HepG2 (cell line): ENCODE measurements around the gene SLC6A12. TPM values are rescaled to one million over a fixed set of nuclear protein-coding genes. Genes with fewer than 3 reads are reported as not detected.
"Not testable (repeated sequence)": the region's sequence is repeated elsewhere in the genome, so short reads cannot be mapped to it uniquely, and the experiment has no call there.

Experiments used
- ATAC-seq: fragments of 200-7000 bp; cut with Tn5 transposase; 3 replicates; pipeline ENCODE4 v1.9.1; 2020; ENCODE audit warnings: mild to moderate bottlenecking, moderate library complexity
- BruUV-seq: library from RNA; stranded (reverse); fragments of 400-500 nt; replicated peaks from 2 replicates; lab custom pipeline; 2021; lab: Mats Ljungman, UMichigan
- CTCF ChIA-PET: fragments of 300-600 bp; formaldehyde crosslinking; extraction: SDS; loops from one replicate; lab custom pipeline; 2021; ENCODE audit warnings: low total read pairs, inconsistent platforms, low intra/inter-chr PET ratio; lab: Yijun Ruan, JAX
- POLR2A ChIA-PET: fragments of 350-600 bp; sonication (Branson Sonifier 250); formaldehyde crosslinking; loops from one replicate; lab custom pipeline; 2020; ENCODE audit warnings: antibody characterized with exemption, inconsistent platforms; lab: Yijun Ruan, JAX
- DNase-seq: peaks from one replicate; pipeline ENCODE4 v3.0.0-alpha.2; 2015; ENCODE audit warnings: low spot score
- FAIRE-seq: peaks from 3 replicates; lab custom pipeline; 2011; peaks lifted over from hg19 to GRCh38; lab: Jason Lieb, UNC
- H2AFZ ChIP-seq: one replicate; pipeline ENCODE4 v1.6.1; 2011; ENCODE audit warnings: low read length, inconsistent platforms
- H3K27ac ChIP-seq: fragments of 300-600 bp; 3 replicates; pipeline ENCODE4 v1.8.0; 2011; ENCODE audit warnings: mixed run types, mild to moderate bottlenecking, mixed read lengths, low read length, inconsistent platforms; ENCODE audit not compliant: insufficient read depth; ENCODE audit errors: extremely low read length
- H3K27me3 ChIP-seq, 2 experiments: fragments of 200-600 bp in 1 of 2; 2 replicates in 1 of 2; 3 replicates in 1 of 2; pipeline versions ENCODE4 v1.6.0 to v1.8.0; 2011; ENCODE audit warnings: low read length in 2 of 2, mild to moderate bottlenecking in 2 of 2, moderate library complexity in 2 of 2, inconsistent platforms in 1 of 2; ENCODE audit not compliant: insufficient read depth in 2 of 2, control insufficient read depth in 1 of 2
- H3K36me3 ChIP-seq, 2 experiments: fragments of 200-600 bp in 1 of 2; replicated peaks in 1 of 2; 2 replicates in 1 of 2; 3 replicates in 1 of 2; pipeline versions ENCODE4 v1.5.1 to v1.8.0; 2011; ENCODE audit warnings: low read length in 2 of 2, inconsistent platforms in 1 of 2; ENCODE audit not compliant: insufficient read depth in 2 of 2, control insufficient read depth in 1 of 2
- H3K4me1 ChIP-seq: 2 replicates; pipeline ENCODE4 v1.5.1; 2012; ENCODE audit warnings: low read length, inconsistent platforms; ENCODE audit not compliant: insufficient read depth
- H3K4me2 ChIP-seq: 2 replicates; pipeline ENCODE4 v1.6.0; 2011; ENCODE audit warnings: low read depth, low read length, inconsistent platforms
- H3K4me3 ChIP-seq, 3 experiments: fragments of 200-600 bp in 1 of 3; sonication (generic), shearing (Covaris generic) in 1 of 3; replicated peaks in 1 of 3; 2 replicates each; pipeline ENCODE4 v1.5.1; 2011 to 2016; ENCODE audit warnings: low read length in 3 of 3, inconsistent platforms in 2 of 3, low read depth in 2 of 3, mild to moderate bottlenecking in 2 of 3, control low read depth in 1 of 3, mixed read lengths in 1 of 3; ENCODE audit not compliant: insufficient read depth in 1 of 3
- H3K79me2 ChIP-seq: one replicate; pipeline ENCODE4 v1.6.1; 2011; ENCODE audit warnings: low read length, inconsistent platforms; ENCODE audit not compliant: insufficient read depth
- H3K9ac ChIP-seq: 2 replicates; pipeline ENCODE4 v1.6.0; 2011; ENCODE audit warnings: mild to moderate bottlenecking, low read depth, low read length, inconsistent platforms; ENCODE audit not compliant: insufficient read depth
- H3K9me3 ChIP-seq: 2 replicates; pipeline ENCODE4 v1.5.1; 2012; ENCODE audit warnings: mild to moderate bottlenecking, low read length
- H4K20me1 ChIP-seq: 2 replicates; pipeline ENCODE4 v1.6.0; 2011; ENCODE audit warnings: inconsistent platforms, mild to moderate bottlenecking, low read length, moderate library complexity; ENCODE audit not compliant: insufficient read depth
- MED8 ChIP-seq: sonication (generic); formaldehyde crosslinking; IDR thresholded peaks from 2 replicates; pipeline ENCODE4 v1.8.1; 2023; ENCODE audit warnings: mild to moderate bottlenecking, missing genetic modification reagents; ENCODE audit not compliant: insufficient replicate concordance
- ZBTB39 ChIP-seq: sonication (generic); formaldehyde crosslinking; IDR thresholded peaks from 2 replicates; pipeline ENCODE4 v1.5.0; 2020; ENCODE audit warnings: missing genetic modification reagents
- ZNF776 ChIP-seq: sonication (generic); formaldehyde crosslinking; IDR thresholded peaks from 2 replicates; pipeline ENCODE4 v1.4.0; 2020; ENCODE audit warnings: mild to moderate bottlenecking, missing genetic modification reagents
- WGBS: methylation state at CpG from one replicate; pipeline ENCODE4 v1.1.6; 2017; ENCODE audit warnings: low lambda C conversion rate; 5-methylcytosine and 5-hydroxymethylcytosine counted together
- in situ Hi-C: cut with HindIII; loops from 2 replicates; pipeline ENCODE4 v1.10.0; 2017; ENCODE audit warnings: low pct_unique_long_range_greater_than_20kb; ENCODE audit not compliant: extremely low pct_ligation_motif_present
- intact Hi-C: fragments of 100-400 bp; cut with micrococcal nuclease; formaldehyde crosslinking; loops from one replicate; pipeline ENCODE4 v1.10.0; 2022; ENCODE audit not compliant: unreplicated experiment
- polyA plus RNA-seq, 8 experiments: library from polyadenylated mRNA; depleted of rRNA in 3 of 8; stranded (reverse) in 7 of 8; unstranded in 1 of 8; fragments of >200 nt; fragmentation: Illumina TruSeq in 4 of 8; extraction: Trizol in 4 of 8; gene quantifications; 2 replicates each; pipeline versions ENCODE4 v1.2.1 to v1.2.3, GENCODE V29; 2011 to 2016; ENCODE audit warnings: low read depth in 4 of 8, missing spikeins in 1 of 8, mixed read lengths in 1 of 8; ENCODE audit not compliant: insufficient read depth in 1 of 8
- total RNA-seq, 5 experiments: library from RNA; depleted of rRNA; stranded (reverse); fragments of >200 nt; fragmentation: Illumina TruSeq; extraction: Trizol; gene quantifications; 2 replicates each; pipeline ENCODE4 v1.2.3, GENCODE V29; 2016; ENCODE audit warnings: low read depth in 1 of 5

Gene SLC6A12
- total and polyA plus RNA-seq, 2 of the 13 experiments (the other 11 are each of a cell fraction or from before 2014, with no cell fraction given) = 3.7 to 18.8 TPM

GRCh38 chr12:187986-188909 lies 25.7 kb downstream of the SLC6A12 start:
- BruUV-seq, in situ Hi-C loops, H4K20me1 ChIP-seq, H3K4me1 ChIP-seq, DNase-seq, H3K27ac ChIP-seq, H3K79me2 ChIP-seq, H3K9me3 ChIP-seq, H3K36me3 ChIP-seq, FAIRE-seq, intact Hi-C loops, H3K9ac ChIP-seq, H2AFZ ChIP-seq: not testable (repeated sequence)
- POLR2A ChIA-PET = interaction anchor here (0.6 to 1.0 kb wide), 5 partner anchors 22 to 1020 kb away, joined by 3 to 8 read pairs (median 4); no protein-coding TSS in a partner anchor
- H3K27me3 ChIP-seq = peaks cover 6 to 12% of the 10 kb centered on the region in 2 experiments; a peak in 3 of 5 replicates
- TF ChIP-seq ZNF776 (CRISPR knock-in tag) (peak; percentile 51; the same call in 1 of the 2 replicates), MED8 (CRISPR knock-in tag) (peak; percentile 17), ZBTB39 (CRISPR knock-in tag) (0 out of 2 replicates have a peak, but pooled peaks have one; percentile 3)
- peak overlapping the region; percentile 49 to 71 (median 54); a peak in 4 of 6 replicates for H3K4me3 ChIP-seq
- ATAC-seq = peak; percentile 37; the same call in 2 of the 3 replicates
- 87% methylated on average over 23 of the region's 53 CpGs for WGBS
- H3K4me2 ChIP-seq = peak overlapping the region; percentile 77
- CTCF ChIA-PET = interaction anchor here (0.8 to 1.7 kb wide), 4 partner anchors 19 to 266 kb away, joined by 3 to 11 read pairs (median 3); no protein-coding TSS in a partner anchor
